ENCODE measurements around the gene MTRR.

- no peak for TF ChIP-seq POLR2A (IDR thresholded peaks at IDR 0.05; ENCODE audit: control extremely low read depth in 1 of 2, low read depth in 2 of 2, low read length in 2 of 2)
- no peak for TF ChIP-seq CBX5 (IDR thresholded peaks at IDR 0.05; ENCODE audit: low read depth, low read length)
- no peak for TF ChIP-seq ZNF274 (IDR thresholded peaks at IDR 0.05; ENCODE audit: borderline replicate concordance, extremely low read depth, low read length)
- no peak for TF ChIP-seq EP300 (IDR thresholded peaks at IDR 0.05; ENCODE audit: borderline replicate concordance in 1 of 2, low read depth in 2 of 2, low read length in 2 of 2)
- no peak for TF ChIP-seq RFX5 (IDR thresholded peaks at IDR 0.05; ENCODE audit: borderline replicate concordance, low read depth, low read length)
- TF ChIP-seq CTCF (IDR thresholded peaks at IDR 0.05; ENCODE audit: control extremely low read depth in 1 of 3, insufficient read depth in 1 of 3, low read depth in 1 of 3, low read length in 3 of 3): no peak
- TF ChIP-seq EZH2 (IDR thresholded peaks at IDR 0.05; ENCODE audit: low read depth, low read length, severe bottlenecking): no peak
- TF ChIP-seq KDM1A (IDR thresholded peaks at IDR 0.05; ENCODE audit: borderline replicate concordance, low read length): no peak
Observed at GRCh38 chr5:7888901-7889300, 20.0 kb downstream of the MTRR start.

All from H1 (cell line).